Measurements from ENCODE around the gene DEPDC5.

DEPDC5 gene

GRCh38 chr22:31728857-31729256 lies 25.0 kb upstream of the DEPDC5 start:
- H3K9ac ChIP-seq (ENCODE audit: insufficient read length, low read depth) = no peak overlapping the region
- H3K9me3 ChIP-seq (ENCODE audit: insufficient read depth, low read length) = no peaks in the 10 kb centered on the region
- no peak for TF ChIP-seq SUZ12 (IDR thresholded peaks at IDR 0.05; ENCODE audit: extremely low read depth, insufficient read depth, insufficient read length)
- no peak for DNase-seq (ENCODE audit: low read depth, low spot score)
- H3K36me3 ChIP-seq (ENCODE audit: insufficient read depth, insufficient read length, low read length) = peaks cover 49% of the 10 kb centered on the region
- no peaks in the 10 kb centered on the region for H3K27me3 ChIP-seq (ENCODE audit: insufficient read depth, insufficient read length)
- H3K4me3 ChIP-seq (ENCODE audit: insufficient read length, low read depth) = no peak overlapping the region
- H3K4me1 ChIP-seq (ENCODE audit: insufficient read depth, insufficient read length) = no peaks in the 10 kb centered on the region

- H3K9me3 ChIP-seq (ENCODE audit: insufficient read depth, low read length) = no peaks in the 10 kb centered on the region
- TF ChIP-seq YY1 (IDR thresholded peaks at IDR 0.05; ENCODE audit: insufficient read depth, insufficient read length) (no peak), ZNF274 (IDR thresholded peaks at IDR 0.05; ENCODE audit: low read depth, low read length) (no peak), SUZ12 (IDR thresholded peaks at IDR 0.05; ENCODE audit: extremely low read depth, insufficient read depth, insufficient read length) (no peak)
- peaks cover 39% of the 10 kb centered on the region for H3K36me3 ChIP-seq (ENCODE audit: insufficient read depth, insufficient read length, low read length)
- H3K4me1 ChIP-seq (ENCODE audit: insufficient read depth, insufficient read length) = no peaks in the 10 kb centered on the region
- H3K27me3 ChIP-seq (ENCODE audit: insufficient read depth, insufficient read length) = no peaks in the 10 kb centered on the region
- no peak for DNase-seq (ENCODE audit: low read depth, low spot score)
- no peak overlapping the region for H3K4me3 ChIP-seq (ENCODE audit: insufficient read length, low read depth)
- no peak overlapping the region for H3K9ac ChIP-seq (ENCODE audit: insufficient read length, low read depth)
Measured at GRCh38 chr22:31730344-31730711, 23.5 kb upstream of the DEPDC5 start.

DNA sequence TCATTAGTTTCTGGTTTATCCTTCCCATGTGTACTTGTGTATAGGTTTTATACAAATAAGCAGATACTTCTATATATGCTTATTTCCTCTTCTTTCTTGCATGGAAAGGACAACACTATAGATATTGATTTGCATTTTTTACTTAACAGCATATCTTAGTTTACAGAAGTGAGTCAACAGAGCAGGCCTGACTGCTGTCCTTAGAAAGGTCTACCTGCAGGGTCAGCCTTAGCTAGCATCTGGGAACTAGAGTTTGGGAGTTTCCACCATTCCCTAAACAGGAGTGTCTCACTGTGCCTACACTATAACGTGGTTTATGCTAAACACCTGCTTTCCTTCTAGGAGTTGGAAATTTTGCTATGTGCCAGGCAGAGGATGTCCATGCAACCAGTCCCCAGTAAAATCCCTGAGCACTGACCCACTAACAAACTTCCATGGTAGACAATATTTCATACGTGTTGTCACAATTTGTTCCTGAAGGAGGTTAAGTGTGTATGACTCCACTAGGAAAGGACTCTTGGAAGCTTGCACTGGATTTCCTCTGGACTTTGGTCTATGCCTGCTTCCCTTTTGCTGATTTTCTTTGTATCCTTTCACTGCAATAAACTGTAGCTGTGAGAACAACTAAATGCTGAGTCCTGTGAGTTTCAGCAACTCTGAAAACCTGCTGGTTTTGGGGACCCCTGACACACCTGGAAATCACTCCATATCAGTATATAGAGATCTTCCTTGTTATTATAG lies 21.6 kb upstream of the DEPDC5 start:
- Histone ChIP-seq H3K9ac (ENCODE audit: insufficient read length, low read depth) (no peak overlapping the region), H3K27me3 (ENCODE audit: insufficient read depth, insufficient read length) (no peaks in the 10 kb centered on the region), H3K9me3 (ENCODE audit: insufficient read depth, low read length) (no peaks in the 10 kb centered on the region), H3K4me1 (ENCODE audit: insufficient read depth, insufficient read length) (no peaks in the 10 kb centered on the region), H3K36me3 (ENCODE audit: insufficient read depth, insufficient read length, low read length) (peaks cover 32% of the 10 kb centered on the region), H3K4me3 (ENCODE audit: insufficient read length, low read depth) (no peak overlapping the region)
- TF ChIP-seq SUZ12 (IDR thresholded peaks at IDR 0.05; ENCODE audit: extremely low read depth, insufficient read depth, insufficient read length) (no peak), YY1 (IDR thresholded peaks at IDR 0.05; ENCODE audit: insufficient read depth, insufficient read length) (no peak), ZNF274 (IDR thresholded peaks at IDR 0.05; ENCODE audit: low read depth, low read length) (no peak)
- DNase-seq (ENCODE audit: low read depth, low spot score) = no peak

- Histone ChIP-seq H3K4me1 (ENCODE audit: insufficient read depth, insufficient read length) (no peaks in the 10 kb centered on the region), H3K9me3 (ENCODE audit: insufficient read depth, low read length) (no peaks in the 10 kb centered on the region), H3K36me3 (ENCODE audit: insufficient read depth, insufficient read length, low read length) (peaks cover 32% of the 10 kb centered on the region), H3K27me3 (ENCODE audit: insufficient read depth, insufficient read length) (no peaks in the 10 kb centered on the region), H3K9ac (ENCODE audit: insufficient read length, low read depth) (no peak overlapping the region), H3K4me3 (ENCODE audit: insufficient read length, low read depth) (no peak overlapping the region)
- DNase-seq (ENCODE audit: low read depth, low spot score) = no peak
- TF ChIP-seq ZNF274 (IDR thresholded peaks at IDR 0.05; ENCODE audit: low read depth, low read length) = no peak
- TF ChIP-seq YY1 (IDR thresholded peaks at IDR 0.05; ENCODE audit: insufficient read depth, insufficient read length) = no peak
- no peak for TF ChIP-seq SUZ12 (IDR thresholded peaks at IDR 0.05; ENCODE audit: extremely low read depth, insufficient read depth, insufficient read length)
Measured at GRCh38 chr22:31733580-31734079, 20.2 kb upstream of the DEPDC5 start.

DNA sequence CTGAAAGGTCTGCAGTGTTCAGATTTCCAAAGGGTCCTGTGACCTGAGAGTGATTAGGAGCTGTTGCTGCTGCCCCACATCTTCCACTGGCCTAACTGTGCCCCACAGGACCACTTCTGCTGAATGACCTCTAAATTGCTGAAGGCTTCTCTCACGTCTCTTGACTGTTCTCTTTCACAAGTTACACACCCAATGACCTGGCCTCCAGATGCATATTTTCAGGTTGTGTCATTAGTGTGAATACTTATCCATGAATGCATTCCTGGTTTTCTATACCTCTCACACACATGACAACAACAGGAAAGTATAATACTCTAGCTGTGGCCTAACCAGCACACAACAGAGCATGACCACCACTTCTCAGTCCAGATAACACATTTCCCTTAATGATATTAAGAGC lies 19.3 kb upstream of the DEPDC5 start:
- Histone ChIP-seq H3K27me3 (ENCODE audit: insufficient read depth, insufficient read length) (no peaks in the 10 kb centered on the region), H3K4me3 (ENCODE audit: insufficient read length, low read depth) (no peak overlapping the region), H3K9me3 (ENCODE audit: insufficient read depth, low read length) (no peaks in the 10 kb centered on the region), H3K4me1 (ENCODE audit: insufficient read depth, insufficient read length) (no peaks in the 10 kb centered on the region), H3K36me3 (ENCODE audit: insufficient read depth, insufficient read length, low read length) (peaks cover 34% of the 10 kb centered on the region), H3K9ac (ENCODE audit: insufficient read length, low read depth) (no peak overlapping the region)
- no peak for DNase-seq (ENCODE audit: low read depth, low spot score)
- TF ChIP-seq SUZ12 (IDR thresholded peaks at IDR 0.05; ENCODE audit: extremely low read depth, insufficient read depth, insufficient read length) = no peak
- TF ChIP-seq ZNF274 (IDR thresholded peaks at IDR 0.05; ENCODE audit: low read depth, low read length) = no peak
- no peak for TF ChIP-seq YY1 (IDR thresholded peaks at IDR 0.05; ENCODE audit: insufficient read depth, insufficient read length)

GRCh38 chr22:31736458-31736857 lies 17.4 kb upstream of the DEPDC5 start:
- no peak for DNase-seq (ENCODE audit: low read depth, low spot score)
- Histone ChIP-seq H3K27me3 (ENCODE audit: insufficient read depth, insufficient read length) (no peaks in the 10 kb centered on the region), H3K4me3 (ENCODE audit: insufficient read length, low read depth) (no peak overlapping the region), H3K9me3 (ENCODE audit: insufficient read depth, low read length) (no peaks in the 10 kb centered on the region), H3K9ac (ENCODE audit: insufficient read length, low read depth) (no peak overlapping the region), H3K36me3 (ENCODE audit: insufficient read depth, insufficient read length, low read length) (peaks cover 36% of the 10 kb centered on the region), H3K4me1 (ENCODE audit: insufficient read depth, insufficient read length) (no peaks in the 10 kb centered on the region)
- TF ChIP-seq SUZ12 (IDR thresholded peaks at IDR 0.05; ENCODE audit: extremely low read depth, insufficient read depth, insufficient read length) (no peak), YY1 (IDR thresholded peaks at IDR 0.05; ENCODE audit: insufficient read depth, insufficient read length) (no peak), ZNF274 (IDR thresholded peaks at IDR 0.05; ENCODE audit: low read depth, low read length) (no peak)

GRCh38 chr22:31737932-31738331 lies 15.9 kb upstream of the DEPDC5 start:
- no peak for DNase-seq (ENCODE audit: low read depth, low spot score)
- Histone ChIP-seq H3K4me3 (ENCODE audit: insufficient read length, low read depth) (no peak overlapping the region), H3K9me3 (ENCODE audit: insufficient read depth, low read length) (no peaks in the 10 kb centered on the region), H3K4me1 (ENCODE audit: insufficient read depth, insufficient read length) (no peaks in the 10 kb centered on the region), H3K9ac (ENCODE audit: insufficient read length, low read depth) (no peak overlapping the region), H3K27me3 (ENCODE audit: insufficient read depth, insufficient read length) (no peaks in the 10 kb centered on the region), H3K36me3 (ENCODE audit: insufficient read depth, insufficient read length, low read length) (peaks cover 31% of the 10 kb centered on the region)
- TF ChIP-seq ZNF274 (IDR thresholded peaks at IDR 0.05; ENCODE audit: low read depth, low read length) (no peak), YY1 (IDR thresholded peaks at IDR 0.05; ENCODE audit: insufficient read depth, insufficient read length) (no peak), SUZ12 (IDR thresholded peaks at IDR 0.05; ENCODE audit: extremely low read depth, insufficient read depth, insufficient read length) (no peak)

Data from NT2/D1 (cell line).